Activated CD8-positive, alpha-beta memory T cell treated with anti-CD3 and anti-CD28 coated beads, Interleukin-2, amount 50 U/mL, for 1 hour (primary cell): ENCODE results near the gene C2orf76.
"Not testable (repeated sequence)": the region's sequence is repeated elsewhere in the genome, so short reads cannot be mapped to it uniquely, and the experiment has no call there.

ENCODE experiments used
- DNase-seq: peaks from one replicate; pipeline ENCODE4 v3.0.0-alpha.2; 2020; ENCODE audit errors: extremely low read depth

C2orf76 gene

GRCh38 chr2:119377294-119377992 is 10.8 kb upstream of the C2orf76 start:
- DNase-seq = no peak

DNA sequence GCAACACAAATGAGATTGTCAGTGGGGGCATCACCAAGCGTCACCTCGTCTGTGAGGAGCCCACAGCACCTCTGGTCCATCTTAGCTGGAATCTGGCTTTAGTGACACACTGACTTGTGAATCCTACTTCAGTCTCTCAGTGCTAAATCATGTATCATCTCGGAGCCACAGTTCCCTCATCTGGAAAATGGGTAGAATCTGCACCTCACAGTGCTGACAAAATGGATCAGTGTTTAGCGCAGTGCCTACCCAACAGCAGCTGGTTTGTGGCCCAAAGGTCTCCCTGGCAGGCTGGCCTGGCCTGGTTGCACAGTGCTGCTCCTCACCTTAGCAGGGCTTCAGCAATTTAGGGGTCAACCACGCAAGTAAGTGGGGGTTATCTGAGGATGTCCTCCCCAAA is 10.2 kb upstream of the C2orf76 start:
- no peak for DNase-seq

DNA sequence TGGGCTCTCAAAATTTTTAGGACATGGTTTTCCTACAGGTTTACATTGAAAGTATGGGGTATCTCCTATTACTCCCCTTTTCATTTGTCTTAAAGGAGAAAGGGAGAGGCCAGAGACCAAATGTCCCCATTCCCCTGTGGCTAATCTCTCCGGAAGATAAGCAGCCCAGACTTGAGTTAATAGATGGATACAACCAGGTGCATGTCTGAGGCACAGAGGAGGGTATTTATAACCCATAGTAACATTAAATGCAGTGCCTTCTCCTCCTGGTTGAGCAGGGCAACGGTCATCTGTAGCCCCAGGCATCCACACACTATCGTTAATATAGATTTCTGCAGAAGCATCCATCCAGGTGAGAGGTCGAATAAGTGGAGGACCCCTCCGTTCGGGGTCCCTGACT is 9.8 kb upstream of the C2orf76 start:
- DNase-seq = not testable (repeated sequence)

DNA sequence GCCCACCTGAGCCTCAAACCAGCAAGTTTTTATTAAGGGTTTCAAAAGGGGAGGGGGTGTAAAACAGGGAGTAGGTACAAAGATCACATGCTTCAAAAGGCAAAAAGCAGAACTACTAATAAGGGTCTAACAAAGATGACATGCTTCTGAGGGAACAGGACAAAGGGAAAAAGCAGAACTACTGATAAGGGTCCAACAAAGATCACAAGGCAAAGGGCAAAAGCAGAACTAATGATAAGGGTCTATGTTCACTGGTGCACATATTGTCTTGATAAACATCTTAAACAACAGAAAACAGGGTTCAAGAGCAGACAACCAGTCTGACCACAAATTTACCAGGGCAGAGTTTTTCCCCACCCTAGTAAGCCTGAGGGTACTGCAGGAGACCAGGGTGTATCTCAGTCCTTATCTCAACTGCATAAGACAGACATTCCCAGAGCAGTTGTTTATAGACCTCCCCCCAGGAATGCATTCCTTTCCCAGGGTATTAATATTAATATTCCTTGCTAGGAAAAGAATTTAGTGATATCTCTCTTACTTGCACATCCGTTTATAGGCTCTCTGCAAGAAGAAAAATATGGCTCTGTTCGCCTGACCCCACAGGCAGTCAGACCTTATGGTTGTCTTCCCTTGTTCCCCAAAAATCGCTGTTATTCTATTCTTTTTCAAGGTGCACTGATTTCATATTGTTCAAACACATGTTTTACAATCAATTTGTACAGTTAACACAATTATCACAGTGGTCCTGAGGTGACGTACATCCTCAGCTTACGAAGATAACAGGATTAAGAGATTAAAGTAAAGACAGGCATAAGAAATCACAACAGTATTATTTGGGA is 7.5 kb upstream of the C2orf76 start:
- DNase-seq = not testable (repeated sequence)

GRCh38 chr2:119372778-119373568 is 6.3 kb upstream of the C2orf76 start:
- no peak for DNase-seq

GRCh38 chr2:119371111-119371510 is 4.5 kb upstream of the C2orf76 start:
- DNase-seq = no peak

GRCh38 chr2:119369845-119370244 is 3.2 kb upstream of the C2orf76 start:
- DNase-seq = no peak

DNA sequence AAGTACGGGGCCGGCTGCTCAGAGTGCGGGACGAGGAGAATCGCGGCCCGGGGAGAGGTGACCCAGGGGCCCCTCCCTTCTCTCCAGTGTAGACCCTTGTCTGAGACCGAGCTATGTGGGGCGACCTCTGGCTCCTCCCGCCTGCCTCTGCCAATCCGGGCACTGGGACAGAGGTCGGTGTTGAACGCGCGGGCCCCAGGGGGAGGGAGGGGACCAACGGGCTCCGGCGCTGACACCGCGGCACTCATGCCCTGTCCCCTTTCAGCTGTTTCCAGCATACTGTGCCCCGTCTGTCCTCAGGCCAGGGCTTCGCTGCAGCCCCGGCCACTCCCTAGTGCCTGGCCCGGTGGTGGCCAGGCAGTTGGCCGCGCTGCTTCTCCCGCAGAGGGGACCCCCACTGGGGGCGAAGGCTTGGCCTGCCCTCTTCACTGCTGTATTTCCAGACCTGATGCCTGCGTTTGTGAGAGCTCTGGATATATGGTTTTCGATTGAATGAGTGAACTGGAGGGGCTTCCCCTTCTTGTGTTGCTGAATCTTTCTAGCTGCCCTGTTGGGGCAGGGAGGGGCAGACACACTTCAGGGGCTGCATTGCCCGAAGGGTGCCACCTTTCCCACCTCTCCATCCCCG is 952 bp upstream of the C2orf76 start:
- DNase-seq = peak; percentile 1

- peak; percentile 3 for DNase-seq
Measured at GRCh38 chr2:119366161-119366648, 429 bp downstream of the C2orf76 start.

DNA sequence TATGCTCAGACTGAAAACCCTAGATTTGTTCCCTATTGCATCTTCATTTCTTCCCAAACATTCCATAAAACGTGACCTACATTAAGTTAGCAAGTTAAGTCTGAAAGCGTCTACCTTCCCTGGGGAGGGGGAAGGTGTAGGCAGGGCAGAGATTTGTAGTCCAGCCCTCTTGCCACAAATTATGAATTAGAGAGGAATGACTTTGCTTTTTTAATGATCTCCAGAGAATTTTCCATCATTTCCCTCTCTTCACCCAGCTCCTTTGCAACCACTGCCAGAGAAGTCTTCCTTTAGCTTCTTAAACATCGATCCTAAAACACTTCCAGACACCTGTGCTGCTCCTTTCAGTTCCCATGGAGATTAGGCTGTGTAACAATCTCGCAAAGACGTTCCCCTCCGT is 1.2 kb downstream of the C2orf76 start:
- DNase-seq = no peak

- DNase-seq = no peak
Measured at GRCh38 chr2:119364798-119365197, 1.8 kb downstream of the C2orf76 start.

- DNase-seq = no peak
Measured at GRCh38 chr2:119360423-119360966, 6.1 kb downstream of the C2orf76 start.

DNA sequence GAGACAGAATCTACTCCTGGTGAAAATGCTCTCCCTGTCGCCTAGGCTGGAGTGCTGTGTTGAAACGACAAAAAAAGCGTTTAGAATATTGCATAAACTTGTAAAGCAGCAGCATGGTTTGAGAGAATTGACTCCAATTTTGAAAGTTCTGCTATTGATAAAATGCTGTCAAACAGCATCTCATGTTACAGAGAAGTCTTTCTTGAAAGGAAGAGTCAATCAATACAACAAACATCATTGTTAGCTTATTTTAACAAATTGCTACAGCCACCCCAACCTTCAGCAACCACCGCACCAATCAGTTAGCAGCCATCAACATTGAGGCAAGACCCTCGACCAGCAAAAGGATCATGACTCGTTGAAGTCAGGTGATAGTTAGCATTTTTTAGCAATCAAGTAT is 6.9 kb downstream of the C2orf76 start:
- DNase-seq = no peak

DNA sequence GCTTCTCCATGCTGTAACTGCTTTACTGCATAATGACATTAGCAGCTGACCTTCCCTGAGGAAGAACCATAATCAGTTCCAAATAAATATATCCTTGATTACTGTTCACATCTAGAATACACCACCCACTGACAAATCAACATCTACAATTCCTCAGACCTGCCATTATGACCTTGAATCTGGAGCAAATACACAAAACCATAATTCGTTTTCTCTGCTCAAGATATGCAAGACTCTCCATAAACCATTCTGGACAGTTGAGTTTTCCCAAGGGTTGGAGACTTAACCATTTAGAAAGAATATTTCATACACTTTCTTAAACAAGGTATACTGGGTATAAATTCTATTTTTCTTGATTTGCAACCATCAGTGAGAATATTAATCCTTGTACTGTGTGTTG is 11.8 kb downstream of the C2orf76 start:
- no peak for DNase-seq

DNA sequence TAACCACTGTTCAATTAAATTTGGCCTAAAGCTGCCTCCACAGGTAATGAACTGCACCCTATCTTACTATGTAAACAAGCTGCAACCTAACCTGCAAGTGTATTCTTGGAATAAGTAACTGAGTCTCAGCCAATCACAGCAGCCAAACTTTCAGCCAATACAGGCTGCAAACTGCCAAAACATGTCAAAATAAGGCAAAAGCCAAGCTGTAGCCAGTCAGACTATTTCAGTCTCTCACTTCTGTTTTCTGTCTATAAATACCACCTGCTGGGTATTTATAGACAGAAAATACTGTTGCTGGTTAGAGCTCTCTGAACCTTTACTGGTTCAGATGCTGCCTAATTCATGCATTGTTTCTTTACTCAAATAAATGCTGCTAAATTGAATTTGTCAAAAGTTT is 14.3 kb downstream of the C2orf76 start:
- no peak for DNase-seq

DNA sequence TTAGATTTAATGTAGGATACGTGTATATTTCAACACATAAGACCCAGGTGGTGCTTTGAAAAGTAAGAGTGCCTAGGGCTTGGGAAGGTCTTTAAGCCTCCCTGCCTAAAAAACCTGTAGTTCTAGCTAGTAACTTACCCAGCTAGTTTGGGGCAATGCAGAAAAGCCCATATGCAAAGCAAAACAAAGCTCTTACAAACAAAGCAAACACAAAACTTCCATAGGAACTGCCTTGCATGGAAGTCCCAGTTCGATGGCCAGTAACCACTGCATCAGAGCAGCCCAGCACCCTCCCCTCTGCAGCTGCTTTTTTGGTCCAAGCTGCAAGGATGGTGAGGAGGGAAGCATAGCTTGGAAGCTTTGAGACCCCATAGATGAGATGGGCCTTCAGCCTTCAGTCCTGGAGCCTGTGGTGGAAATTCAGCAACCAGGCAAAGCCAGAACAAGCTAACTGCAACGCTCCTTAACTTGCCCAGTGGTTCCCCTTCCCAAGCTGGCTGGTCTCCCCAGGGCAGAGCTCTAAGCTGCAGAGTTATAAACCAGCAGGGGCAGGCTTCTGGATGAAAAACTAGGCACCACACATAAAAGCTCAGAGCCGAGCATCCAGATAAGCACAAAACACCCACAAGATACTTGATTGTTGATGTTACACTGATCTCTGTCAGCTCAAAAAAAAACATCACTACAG is 16.2 kb downstream of the C2orf76 start:
- no peak for DNase-seq

GRCh38 chr2:119349289-119349688 is 17.3 kb downstream of the C2orf76 start:
- DNase-seq = no peak

GRCh38 chr2:119341684-119342083 is 24.9 kb downstream of the C2orf76 start:
- no peak for DNase-seq

DNA sequence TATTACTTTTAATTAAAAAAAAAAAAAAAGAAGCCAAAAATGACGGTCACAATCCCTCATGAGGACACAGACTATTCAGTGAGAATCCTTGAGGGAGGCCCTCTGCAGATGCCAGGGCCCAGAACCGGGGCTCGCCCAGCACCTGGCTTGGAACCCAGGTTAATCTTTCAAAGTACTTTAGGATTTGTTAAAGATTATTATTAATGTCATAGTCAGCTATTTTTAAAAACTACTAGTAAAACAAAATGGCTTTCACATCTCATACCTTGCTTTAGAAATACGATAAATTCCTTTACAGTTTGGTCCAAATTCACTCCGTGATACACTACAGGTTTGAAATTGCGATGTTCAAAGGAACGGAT is 27.1 kb downstream of the C2orf76 start:
- DNase-seq = no peak

DNA sequence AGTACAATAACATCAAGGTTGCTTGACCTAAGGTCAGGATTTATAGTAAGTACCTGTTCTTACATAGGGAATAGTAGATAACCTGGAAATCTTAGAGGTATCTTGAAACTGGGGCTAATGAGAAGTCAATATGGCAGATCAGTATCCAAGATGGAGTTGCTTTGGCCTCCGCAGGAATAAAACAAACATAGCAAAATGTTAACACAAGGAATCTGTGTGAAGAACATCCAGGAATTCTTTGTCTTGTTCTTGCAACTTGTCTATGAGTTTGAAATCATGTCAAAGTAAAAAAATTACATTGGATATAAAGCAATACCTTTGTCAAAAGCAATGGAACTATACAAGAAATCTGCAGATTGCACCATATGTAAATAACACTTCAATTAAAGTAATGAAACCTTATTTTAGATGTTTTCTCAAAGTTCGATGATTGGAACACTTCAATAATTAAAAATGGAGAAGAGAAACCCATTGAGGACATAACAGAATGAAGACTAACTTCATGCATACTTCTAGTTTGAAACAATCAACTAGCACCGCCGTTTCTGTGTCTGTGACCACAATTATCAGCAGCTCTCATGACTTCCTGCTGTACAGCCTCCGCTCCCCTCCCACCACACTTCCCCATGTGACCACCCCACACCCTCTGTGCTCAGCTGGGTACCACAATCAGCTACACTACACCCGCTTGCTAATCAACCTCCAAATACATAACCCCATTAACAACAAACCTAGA is 27.6 kb downstream of the C2orf76 start:
- DNase-seq = peak; percentile 1
